HepG2 (cell line): Measurements from ENCODE around the gene SPSB2. TPM values are rescaled to one million over a fixed set of nuclear protein-coding genes. Genes with fewer than 3 reads are reported as not detected.

Experiments used
- CREM ChIP-seq, 2 experiments: sonication (generic) in 1 of 2; formaldehyde crosslinking in 1 of 2; IDR thresholded peaks; 2 replicates each; pipeline versions ENCODE4 v1.4.0 to v1.6.1; 2016 to 2020; ENCODE audit warnings: antibody characterized with exemption in 1 of 2, mild to moderate bottlenecking in 1 of 2, missing genetic modification reagents in 1 of 2
- DNMT1 ChIP-seq: sonication (generic); formaldehyde crosslinking; IDR thresholded peaks from 2 replicates; pipeline ENCODE4 v1.5.1; 2020; ENCODE audit warnings: mild to moderate bottlenecking, missing genetic modification reagents
- ESRRA ChIP-seq: sonication (generic); formaldehyde crosslinking; IDR thresholded peaks from 2 replicates; pipeline ENCODE4 v1.5.1; 2020; ENCODE audit warnings: mild to moderate bottlenecking, low read depth, missing genetic modification reagents
- ETV5 ChIP-seq: IDR thresholded peaks from 2 replicates; pipeline ENCODE4 v1.6.1; 2018; ENCODE audit warnings: missing biosample characterization, missing genetic modification reagents, inconsistent platforms, borderline replicate concordance
- FOSL2 ChIP-seq: sonication (generic); formaldehyde crosslinking; IDR thresholded peaks from 2 replicates; pipeline ENCODE4 v1.4.0; 2020; ENCODE audit warnings: missing genetic modification reagents
- FOXA3 ChIP-seq: IDR thresholded peaks from 2 replicates; pipeline ENCODE4 v1.6.1; 2016; ENCODE audit warnings: missing genetic modification reagents, missing compliant biosample characterization
- FOXC1 ChIP-seq: sonication (generic); formaldehyde crosslinking; IDR thresholded peaks from 2 replicates; pipeline ENCODE4 v1.8.0; 2022; ENCODE audit warnings: mild to moderate bottlenecking, missing genetic modification reagents, borderline replicate concordance
- HNF1B ChIP-seq: sonication (generic); formaldehyde crosslinking; IDR thresholded peaks from 2 replicates; pipeline ENCODE4 v1.5.1; 2020; ENCODE audit warnings: mild to moderate bottlenecking, moderate library complexity, missing genetic modification reagents
- KDM2A ChIP-seq: sonication (generic); formaldehyde crosslinking; IDR thresholded peaks from 2 replicates; pipeline ENCODE4 v1.4.0; 2020; ENCODE audit warnings: low read depth, missing genetic modification reagents, borderline replicate concordance
- KMT2A ChIP-seq: sonication (generic); formaldehyde crosslinking; IDR thresholded peaks from 2 replicates; pipeline ENCODE4 v1.4.0; 2020; ENCODE audit warnings: missing genetic modification reagents
- MTERF4 ChIP-seq: sonication (generic); formaldehyde crosslinking; IDR thresholded peaks from 2 replicates; pipeline ENCODE4 v1.8.0; 2023; ENCODE audit warnings: mild to moderate bottlenecking, missing genetic modification reagents
- MXD1 ChIP-seq: sonication (generic); formaldehyde crosslinking; IDR thresholded peaks from 2 replicates; pipeline ENCODE4 v1.4.0; 2020; ENCODE audit warnings: mild to moderate bottlenecking, missing genetic modification reagents
- NRL ChIP-seq: sonication (generic); formaldehyde crosslinking; IDR thresholded peaks from 2 replicates; pipeline ENCODE4 v1.5.0; 2020; ENCODE audit warnings: missing genetic modification reagents, mild to moderate bottlenecking, moderate library complexity, borderline replicate concordance
- RXRB ChIP-seq: IDR thresholded peaks from 2 replicates; pipeline ENCODE4 v1.6.1; 2016; ENCODE audit warnings: borderline replicate concordance, missing genetic modification reagents, missing compliant biosample characterization
- SALL1 ChIP-seq: sonication (generic); formaldehyde crosslinking; IDR thresholded peaks from 2 replicates; pipeline ENCODE4 v1.8.0; 2022; ENCODE audit warnings: mild to moderate bottlenecking, missing genetic modification reagents
- SOX13 ChIP-seq, 3 experiments: fragments of 450-650 bp in 1 of 3; sonication (generic) in 1 of 3; formaldehyde crosslinking in 1 of 3; IDR thresholded peaks in 2 of 3; conservative IDR thresholded peaks in 1 of 3; 2 replicates each; pipeline versions ENCODE4 v1.5.0 to v1.6.1; 2016 to 2020; ENCODE audit warnings: antibody characterized with exemption in 1 of 3, mild to moderate bottlenecking in 1 of 3, missing compliant biosample characterization in 1 of 3, missing genetic modification reagents in 1 of 3, moderate library complexity in 1 of 3
- ZNF446 ChIP-seq: sonication (generic); formaldehyde crosslinking; IDR thresholded peaks from 2 replicates; pipeline ENCODE4 v1.5.0; 2020; ENCODE audit warnings: mild to moderate bottlenecking, missing genetic modification reagents
- ZNF546 ChIP-seq: sonication (generic); formaldehyde crosslinking; conservative IDR thresholded peaks from 2 replicates; pipeline ENCODE4 v1.8.1; 2023; ENCODE audit warnings: mild to moderate bottlenecking, missing genetic modification reagents
- ZNF607 ChIP-seq: sonication (generic); formaldehyde crosslinking; IDR thresholded peaks from 2 replicates; pipeline ENCODE4 v1.5.1; 2020; ENCODE audit warnings: missing genetic modification reagents, mild to moderate bottlenecking, borderline replicate concordance
- polyA plus RNA-seq, 8 experiments: library from polyadenylated mRNA; depleted of rRNA in 3 of 8; stranded (reverse) in 7 of 8; unstranded in 1 of 8; fragments of >200 nt; fragmentation: Illumina TruSeq in 4 of 8; extraction: Trizol in 4 of 8; gene quantifications; 2 replicates each; pipeline versions ENCODE4 v1.2.1 to v1.2.3, GENCODE V29; 2011 to 2016; ENCODE audit warnings: low read depth in 4 of 8, missing spikeins in 1 of 8, mixed read lengths in 1 of 8; ENCODE audit not compliant: insufficient read depth in 1 of 8
- total RNA-seq, 5 experiments: library from RNA; depleted of rRNA; stranded (reverse); fragments of >200 nt; fragmentation: Illumina TruSeq; extraction: Trizol; gene quantifications; 2 replicates each; pipeline ENCODE4 v1.2.3, GENCODE V29; 2016; ENCODE audit warnings: low read depth in 1 of 5
- TF ChIP-seq, protein P1 (sequence below): sonication (generic); formaldehyde crosslinking; IDR thresholded peaks from 2 replicates; pipeline ENCODE4 v1.4.0; 2020; ENCODE audit warnings: mild to moderate bottlenecking, missing genetic modification reagents, borderline replicate concordance
- TF ChIP-seq, protein P2 (sequence below): IDR thresholded peaks from 2 replicates; pipeline ENCODE4 v1.6.1; 2018; ENCODE audit warnings: missing genetic modification reagents, mild to moderate bottlenecking, missing compliant biosample characterization

The SPSB2 gene
- total and polyA plus RNA-seq, 2 of the 13 experiments (the other 11 are each of a cell fraction or from before 2014, with no cell fraction given): 2.0 to 6.2 TPM

- TF ChIP-seq HNF1B (CRISPR knock-in tag) (peak; percentile 9; the same call in 1 of the 2 replicates), ZNF446 (CRISPR knock-in tag) (no peak), RXRB (CRISPR knock-in tag) (0 out of 2 replicates have a peak, but pooled peaks have one; percentile 9), DNMT1 (CRISPR knock-in tag) (no peak), SALL1 (CRISPR knock-in tag) (peak; percentile 87), SOX13 (IDR thresholded peaks at IDR 0.05) (no peak), SOX13 (CRISPR knock-in tag; conservative IDR thresholded peaks at IDR 0.05 in 1 of 2, IDR thresholded peaks at IDR 0.05 in 1 of 2) (peak in 1 of 2 experiments; percentile 8; a peak in 1 of 4 replicates), KMT2A (peak; percentile 32; the same call in 1 of the 2 replicates), FOSL2 (CRISPR knock-in tag) (peak; percentile 23), MTERF4 (CRISPR knock-in tag) (no peak), ETV5 (CRISPR knock-in tag) (peak; percentile 61), CREM (IDR thresholded peaks at IDR 0.05) (peak; percentile 46; the same call in 1 of the 2 replicates), CREM (CRISPR knock-in tag; IDR thresholded peaks at IDR 0.05) (no peak), NRL (CRISPR knock-in tag) (peak; percentile 53; the same call in 1 of the 2 replicates), FOXC1 (CRISPR knock-in tag) (peak; percentile 85), MXD1 (CRISPR knock-in tag) (peak; percentile 18; the same call in 1 of the 2 replicates), ESRRA (CRISPR knock-in tag) (no peak), ZNF546 (peak; percentile 52; the same call in 1 of the 2 replicates), KDM2A (CRISPR knock-in tag) (peak; percentile 90), FOXA3 (peak; percentile 34; the same call in 1 of the 2 replicates), ZNF607 (CRISPR knock-in tag) (peak; percentile 74; the same call in 1 of the 2 replicates)
- TF ChIP-seq, protein P1, sequence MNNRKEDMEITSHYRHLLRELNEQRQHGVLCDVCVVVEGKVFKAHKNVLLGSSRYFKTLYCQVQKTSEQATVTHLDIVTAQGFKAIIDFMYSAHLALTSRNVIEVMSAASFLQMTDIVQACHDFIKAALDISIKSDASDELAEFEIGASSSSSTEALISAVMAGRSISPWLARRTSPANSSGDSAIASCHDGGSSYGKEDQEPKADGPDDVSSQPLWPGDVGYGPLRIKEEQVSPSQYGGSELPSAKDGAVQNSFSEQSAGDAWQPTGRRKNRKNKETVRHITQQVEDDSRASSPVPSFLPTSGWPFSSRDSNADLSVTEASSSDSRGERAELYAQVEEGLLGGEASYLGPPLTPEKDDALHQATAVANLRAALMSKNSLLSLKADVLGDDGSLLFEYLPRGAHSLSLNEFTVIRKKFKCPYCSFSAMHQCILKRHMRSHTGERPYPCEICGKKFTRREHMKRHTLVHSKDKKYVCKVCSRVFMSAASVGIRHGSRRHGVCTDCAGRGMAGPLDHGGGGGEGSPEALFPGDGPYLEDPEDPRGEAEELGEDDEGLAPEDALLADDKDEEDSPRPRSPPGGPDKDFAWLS (CRISPR knock-in tag): no peak
- TF ChIP-seq, protein P2, sequence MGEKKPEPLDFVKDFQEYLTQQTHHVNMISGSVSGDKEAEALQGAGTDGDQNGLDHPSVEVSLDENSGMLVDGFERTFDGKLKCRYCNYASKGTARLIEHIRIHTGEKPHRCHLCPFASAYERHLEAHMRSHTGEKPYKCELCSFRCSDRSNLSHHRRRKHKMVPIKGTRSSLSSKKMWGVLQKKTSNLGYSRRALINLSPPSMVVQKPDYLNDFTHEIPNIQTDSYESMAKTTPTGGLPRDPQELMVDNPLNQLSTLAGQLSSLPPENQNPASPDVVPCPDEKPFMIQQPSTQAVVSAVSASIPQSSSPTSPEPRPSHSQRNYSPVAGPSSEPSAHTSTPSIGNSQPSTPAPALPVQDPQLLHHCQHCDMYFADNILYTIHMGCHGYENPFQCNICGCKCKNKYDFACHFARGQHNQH: peak; percentile 61; the same call in 1 of the 2 replicates
Observed at GRCh38 chr12:6873094-6874014, at the start of gene SPSB2 (continued).
